Measurements from ENCODE around the gene ADGRG1. TPM values are rescaled to one million over a fixed set of nuclear protein-coding genes. Genes with fewer than 3 reads are reported as not detected.

The ADGRG1 gene
- total RNA-seq, 4 donors from 2014 or later, result 40.0 to 55.3 (median 45.7) TPM

- H3K4me3 ChIP-seq, result no peak overlapping the region
- intact Hi-C loops (cut with DNase I; ENCODE audit: low total_unique reads), result no loop called here
- H3K4me1 ChIP-seq, result no peaks in the 10 kb centered on the region
- no peak overlapping the region for H3K27ac ChIP-seq
- no peak for TF ChIP-seq EP300 (IDR thresholded peaks at IDR 0.05; ENCODE audit: low read depth)
- TF ChIP-seq POLR2AphosphoS5 (IDR thresholded peaks at IDR 0.05), result no peak
- TF ChIP-seq POLR2A (IDR thresholded peaks at IDR 0.05), result no peak
- TF ChIP-seq, protein P1, sequence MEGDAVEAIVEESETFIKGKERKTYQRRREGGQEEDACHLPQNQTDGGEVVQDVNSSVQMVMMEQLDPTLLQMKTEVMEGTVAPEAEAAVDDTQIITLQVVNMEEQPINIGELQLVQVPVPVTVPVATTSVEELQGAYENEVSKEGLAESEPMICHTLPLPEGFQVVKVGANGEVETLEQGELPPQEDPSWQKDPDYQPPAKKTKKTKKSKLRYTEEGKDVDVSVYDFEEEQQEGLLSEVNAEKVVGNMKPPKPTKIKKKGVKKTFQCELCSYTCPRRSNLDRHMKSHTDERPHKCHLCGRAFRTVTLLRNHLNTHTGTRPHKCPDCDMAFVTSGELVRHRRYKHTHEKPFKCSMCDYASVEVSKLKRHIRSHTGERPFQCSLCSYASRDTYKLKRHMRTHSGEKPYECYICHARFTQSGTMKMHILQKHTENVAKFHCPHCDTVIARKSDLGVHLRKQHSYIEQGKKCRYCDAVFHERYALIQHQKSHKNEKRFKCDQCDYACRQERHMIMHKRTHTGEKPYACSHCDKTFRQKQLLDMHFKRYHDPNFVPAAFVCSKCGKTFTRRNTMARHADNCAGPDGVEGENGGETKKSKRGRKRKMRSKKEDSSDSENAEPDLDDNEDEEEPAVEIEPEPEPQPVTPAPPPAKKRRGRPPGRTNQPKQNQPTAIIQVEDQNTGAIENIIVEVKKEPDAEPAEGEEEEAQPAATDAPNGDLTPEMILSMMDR (IDR thresholded peaks at IDR 0.05), result no peak
- no peaks in the 10 kb centered on the region for H3K9me3 ChIP-seq
- no peaks in the 10 kb centered on the region for H3K36me3 ChIP-seq
- in situ Hi-C loops (cut with MboI; ENCODE audit: low pct_ligation_motif_present in 1 of 4, low pct_unique_long_range_greater_than_20kb in 1 of 4, low sequenced_read_pairs in 3 of 4), result no loop called here
- no peaks in the 10 kb centered on the region for H3K27me3 ChIP-seq
- WGBS, 2 donors (ENCODE audit: low coverage in 1 of 2), result no CpG with 5 or more reads among the region's 2 CpGs
- DNase-seq, result no peak
These were observed 64.2 kb downstream of the ADGRG1 start for GRCh38 chr16:57692636-57693035.

DNA sequence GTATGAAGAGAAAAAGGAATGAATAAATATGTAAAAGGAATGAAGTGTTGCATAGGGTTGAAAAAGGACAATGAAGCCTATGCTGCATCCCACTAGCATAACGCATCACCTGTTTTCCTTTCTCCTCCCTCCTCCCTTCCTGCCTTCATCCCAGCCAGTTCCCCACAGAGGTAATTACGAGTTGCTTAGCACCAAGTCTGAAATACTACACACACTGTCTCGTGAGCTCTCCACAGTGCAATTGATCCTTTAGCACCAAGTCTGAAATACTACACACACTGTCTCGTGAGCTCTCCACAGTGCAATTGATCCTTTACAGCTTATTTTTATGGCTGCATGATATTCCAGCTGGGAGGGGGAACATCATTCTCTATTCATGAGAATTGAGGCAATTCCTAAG lies 65.1 kb downstream of the ADGRG1 start:
- Histone ChIP-seq H3K9me3 (no peaks in the 10 kb centered on the region), H3K27me3 (no peaks in the 10 kb centered on the region), H3K4me3 (no peak overlapping the region), H3K27ac (no peak overlapping the region), H3K36me3 (no peaks in the 10 kb centered on the region), H3K4me1 (no peaks in the 10 kb centered on the region)
- DNase-seq, result no peak
- intact Hi-C loops (cut with DNase I; ENCODE audit: low total_unique reads), result no loop called here
- in situ Hi-C loops (cut with MboI; ENCODE audit: low pct_ligation_motif_present in 1 of 4, low pct_unique_long_range_greater_than_20kb in 1 of 4, low sequenced_read_pairs in 3 of 4), result no loop called here
- TF ChIP-seq, protein P1 (IDR thresholded peaks at IDR 0.05), result no peak
- TF ChIP-seq POLR2A (IDR thresholded peaks at IDR 0.05), result no peak
- no peak for TF ChIP-seq POLR2AphosphoS5 (IDR thresholded peaks at IDR 0.05)
- TF ChIP-seq EP300 (IDR thresholded peaks at IDR 0.05; ENCODE audit: low read depth), result no peak
- WGBS, 2 donors (ENCODE audit: low coverage in 1 of 2), result no CpG with 5 or more reads among the region's 4 CpGs

- 67 to 68% methylated on average over 1 to 10 of the region's 10 CpGs for WGBS, 2 donors (ENCODE audit: low coverage in 1 of 2)
- TF ChIP-seq POLR2A (IDR thresholded peaks at IDR 0.05) (no peak), EP300 (IDR thresholded peaks at IDR 0.05; ENCODE audit: low read depth) (no peak), POLR2AphosphoS5 (IDR thresholded peaks at IDR 0.05) (no peak)
- TF ChIP-seq, protein P1 (IDR thresholded peaks at IDR 0.05), result no peak
- in situ Hi-C loops (cut with MboI; ENCODE audit: low pct_ligation_motif_present in 1 of 4, low pct_unique_long_range_greater_than_20kb in 1 of 4, low sequenced_read_pairs in 3 of 4) (no loop called here), intact Hi-C loops (cut with DNase I; ENCODE audit: low total_unique reads) (no loop called here)
- Histone ChIP-seq H3K4me3 (no peak overlapping the region), H3K27me3 (no peaks in the 10 kb centered on the region), H3K9me3 (no peaks in the 10 kb centered on the region), H3K4me1 (no peaks in the 10 kb centered on the region), H3K36me3 (no peaks in the 10 kb centered on the region), H3K27ac (no peak overlapping the region)
- DNase-seq, result no peak
These were observed 65.8 kb downstream of the ADGRG1 start for GRCh38 chr16:57694231-57694724.

GRCh38 chr16:57694725-57695679 lies 66.6 kb downstream of the ADGRG1 start, which contains the start of gene DRC7:
Gene DRC7, plus strand, starts transcription at chr16:57694806. Its CDS starts 3,144 bp downstream, at chr16:57697950.
- no peaks in the 10 kb centered on the region for H3K4me1 ChIP-seq
- peak within 1 kb of the TSS in 1 of 4 donors; percentile 23 for H3K4me3 ChIP-seq
- no peaks in the 10 kb centered on the region for H3K36me3 ChIP-seq
- H3K27ac ChIP-seq, result no peak within 1 kb of the TSS
- WGBS, 2 donors (ENCODE audit: low coverage in 1 of 2), result 30% methylated on average over 8 of the region's 8 CpGs; no CpG with 5 or more reads in 1 of the 2 donors
- peak; percentile 25 for DNase-seq
- H3K9me3 ChIP-seq, result no peaks in the 10 kb centered on the region
- no peaks in the 10 kb centered on the region for H3K27me3 ChIP-seq
- no peak for TF ChIP-seq POLR2A (IDR thresholded peaks at IDR 0.05)
- no peak for TF ChIP-seq EP300 (IDR thresholded peaks at IDR 0.05; ENCODE audit: low read depth)
- TF ChIP-seq POLR2AphosphoS5 (IDR thresholded peaks at IDR 0.05), result no peak
- TF ChIP-seq, protein P1 (IDR thresholded peaks at IDR 0.05), result no peak
- in situ Hi-C loops (cut with MboI; ENCODE audit: low pct_ligation_motif_present in 1 of 4, low pct_unique_long_range_greater_than_20kb in 1 of 4, low sequenced_read_pairs in 3 of 4), result no loop called here
- intact Hi-C loops (cut with DNase I; ENCODE audit: low total_unique reads), result no loop called here

Data from transverse colon (tissue), 4 donors.